ACHN (cell line): ENCODE data around the gene GPC3.
"Not testable (repeated sequence)": the region's sequence is repeated elsewhere in the genome, so short reads cannot be mapped to it uniquely, and the experiment has no call there.

Experiments
- DNase-seq: peaks from one replicate; pipeline ENCODE4 v3.0.0-alpha.2; 2015
- in situ Hi-C: cut with HindIII; loops from 2 replicates; pipeline ENCODE4 v1.10.0; 2017; ENCODE audit warnings: low sequenced_read_pairs, low pct_ligation_motif_present, low pct_unique_long_range_greater_than_20kb

Gene GPC3

DNA sequence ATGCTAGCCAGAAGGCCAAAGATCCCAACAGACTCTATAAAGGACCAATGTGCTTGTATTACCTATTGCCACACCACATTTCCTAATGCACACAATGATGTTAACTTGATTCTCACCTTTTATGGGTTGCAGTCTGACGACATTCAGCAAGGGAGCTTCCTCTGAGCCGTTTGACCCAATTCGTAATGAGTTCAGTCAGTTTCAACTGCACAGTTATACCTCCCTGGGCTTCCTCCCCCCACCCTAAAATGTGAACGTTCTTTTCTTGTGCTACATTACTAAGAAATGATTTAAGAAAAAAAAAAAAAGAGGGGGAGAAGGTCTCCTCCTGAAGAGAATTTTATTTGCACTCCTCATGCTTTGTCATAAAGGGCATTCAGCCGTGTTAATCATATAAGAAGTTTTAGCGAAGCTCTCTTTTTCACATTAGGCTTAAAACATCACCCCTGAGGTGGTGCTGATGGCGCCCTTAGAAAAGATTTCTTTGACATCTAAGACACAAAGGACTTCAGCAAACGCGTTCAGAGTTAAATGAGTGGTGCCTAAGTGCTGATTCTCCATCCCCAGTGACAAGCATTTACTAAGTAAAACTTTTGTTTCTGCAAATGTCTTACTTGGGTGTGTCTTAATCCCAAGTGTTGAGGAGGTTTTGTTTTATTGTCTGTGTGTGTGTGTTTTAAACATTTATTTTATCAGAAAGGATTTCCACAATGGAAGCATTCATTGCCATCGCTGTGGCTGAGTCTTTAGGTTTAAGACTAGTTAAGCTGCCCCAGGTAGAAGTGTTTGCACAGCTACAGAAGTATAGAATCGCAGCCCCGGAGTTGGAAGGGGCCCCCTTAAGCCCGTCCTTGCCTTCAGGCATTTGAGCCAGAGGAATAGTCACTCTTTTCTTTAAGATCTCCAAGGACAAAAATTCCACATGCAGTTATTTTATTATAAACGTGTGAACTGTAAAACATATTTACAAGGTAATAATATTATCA lies 15.2 kb upstream of the GPC3 start:
- in situ Hi-C loops = no loop called here

DNA sequence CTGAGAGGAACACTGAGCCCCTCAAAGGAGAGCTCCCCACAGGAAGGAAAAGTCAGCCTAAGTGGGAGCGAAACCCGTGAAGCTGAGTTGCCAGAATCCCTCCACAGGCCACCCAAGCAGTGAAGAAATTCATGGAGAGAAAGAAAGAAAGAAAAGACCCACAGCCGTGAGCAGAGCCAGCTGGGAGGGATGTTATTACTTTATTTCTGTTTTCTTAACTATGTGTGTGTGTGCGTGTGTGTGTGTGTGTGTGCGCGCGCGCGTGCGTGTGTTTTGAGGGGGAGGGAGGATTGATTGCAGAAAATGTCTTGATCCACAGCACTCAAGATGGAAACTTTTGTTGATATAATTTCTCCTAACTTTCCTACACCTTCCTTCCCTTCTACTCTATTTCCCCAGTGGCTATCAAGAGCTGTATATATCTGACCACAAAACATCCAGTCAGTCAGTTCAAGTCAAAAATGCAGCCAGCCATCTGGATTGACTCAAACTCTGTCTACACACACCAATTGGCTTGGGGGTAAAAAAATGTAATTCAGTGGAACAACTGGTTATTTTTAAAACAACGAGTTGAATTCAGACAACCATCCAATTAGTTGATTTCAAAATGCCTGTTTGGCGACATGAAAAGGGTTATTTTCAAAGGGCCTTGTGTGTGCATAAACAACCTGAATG lies 13.8 kb upstream of the GPC3 start:
- in situ Hi-C loops = no loop called here
- no peak for DNase-seq

More for the DNA sequence above, 15.2 kb upstream of the GPC3 start:
- DNase-seq = no peak

DNA sequence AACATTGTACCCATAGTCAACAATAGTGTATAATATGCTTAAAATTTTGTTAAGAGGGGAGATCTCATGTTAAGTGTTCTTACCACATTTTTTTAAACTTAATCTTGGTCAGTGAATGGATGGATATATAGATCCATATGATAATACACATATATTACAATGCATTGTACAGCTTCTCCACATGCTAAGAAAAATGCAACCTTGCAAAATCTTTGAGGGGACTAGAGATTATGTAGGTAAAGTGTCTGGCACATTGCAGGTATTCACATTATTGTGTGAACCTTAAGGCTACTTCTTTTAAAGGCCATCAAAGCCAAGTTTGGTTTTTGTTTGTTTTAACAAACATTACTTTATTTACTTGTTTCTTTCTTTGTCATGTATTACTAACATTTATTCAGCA lies 10.4 kb upstream of the GPC3 start:
- in situ Hi-C loops = no loop called here
- DNase-seq = no peak

DNA sequence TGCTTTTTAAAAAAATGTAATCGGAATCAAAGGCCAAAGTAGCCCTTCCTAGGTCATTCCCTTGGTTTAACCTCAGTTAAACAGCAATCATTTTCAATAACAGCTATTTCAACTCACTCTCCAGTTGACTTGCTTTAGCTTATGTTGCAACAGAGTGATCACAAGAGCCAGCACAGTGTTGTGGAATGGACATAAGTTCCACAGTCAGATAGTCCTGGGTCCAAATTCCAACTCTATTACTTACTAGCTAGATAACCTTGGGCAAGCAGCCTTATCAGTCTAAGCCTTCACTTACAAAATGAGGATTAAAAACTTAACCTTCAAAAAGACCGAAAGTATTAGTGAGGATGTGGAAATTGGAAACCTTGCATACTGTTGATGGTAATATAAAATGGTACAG lies 9.2 kb upstream of the GPC3 start:
- in situ Hi-C loops = no loop called here

DNA sequence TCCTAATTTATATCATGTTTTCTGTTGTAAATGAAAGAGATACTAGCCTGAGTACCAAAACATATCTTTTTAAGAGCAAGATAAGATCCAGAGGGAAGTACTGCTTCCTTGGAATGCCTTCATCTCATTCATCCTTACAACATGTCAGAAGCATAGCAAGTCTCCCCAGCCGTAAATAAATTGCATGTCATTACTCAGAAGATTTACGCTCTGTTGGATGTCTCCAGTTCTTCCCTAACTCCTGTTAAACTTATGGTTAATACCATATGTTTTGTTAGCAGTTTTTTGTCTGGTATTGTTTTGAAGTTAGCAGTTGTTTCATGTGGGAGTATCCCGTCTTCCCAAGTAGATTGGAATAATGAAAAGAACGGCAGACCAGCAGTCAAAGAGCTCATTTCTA lies 7.5 kb upstream of the GPC3 start:
- no peak for DNase-seq
- in situ Hi-C loops = no loop called here

More for the DNA sequence above, 9.2 kb upstream of the GPC3 start:
- no peak for DNase-seq

DNA sequence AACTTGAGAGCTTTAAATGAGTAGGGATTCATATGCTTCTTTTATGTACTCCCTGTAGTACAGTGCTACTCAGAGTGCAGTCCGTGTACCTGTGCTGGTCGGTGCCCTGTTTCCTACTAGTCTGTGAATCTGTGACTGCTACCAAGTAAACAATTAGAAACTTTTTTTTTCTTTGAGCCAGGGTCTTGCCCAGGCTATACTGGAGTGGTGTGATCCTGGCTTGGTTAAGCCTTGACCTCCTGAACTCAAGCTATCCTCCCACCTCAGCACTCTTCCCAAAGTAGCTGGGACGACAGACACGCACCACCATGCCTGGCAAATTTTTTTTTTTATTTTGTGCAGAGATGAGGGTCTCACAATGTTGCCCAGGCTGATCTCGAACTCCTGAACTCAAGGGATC lies 6.4 kb upstream of the GPC3 start:
- in situ Hi-C loops = no loop called here
- DNase-seq = no peak

DNA sequence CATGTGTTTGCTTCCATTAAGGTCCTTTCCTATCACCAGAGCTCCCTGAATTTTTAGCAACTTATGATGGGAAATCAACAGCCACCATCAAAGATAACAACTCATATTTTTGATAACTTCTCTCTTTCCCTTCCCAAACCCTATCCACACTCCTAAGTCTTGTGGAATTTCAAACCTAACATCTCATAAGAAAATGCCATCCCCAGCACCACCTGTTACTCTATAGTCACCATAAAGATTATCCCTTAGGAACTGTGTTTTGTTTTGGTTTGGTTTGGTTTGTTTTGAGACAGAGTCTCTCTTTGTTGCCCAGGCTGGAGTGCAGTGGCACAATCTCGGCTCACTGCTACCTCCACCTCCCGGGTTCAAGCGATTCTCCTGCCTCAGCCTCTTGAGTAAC lies 5.7 kb upstream of the GPC3 start:
- DNase-seq, in situ Hi-C loops: not testable (repeated sequence)

DNA sequence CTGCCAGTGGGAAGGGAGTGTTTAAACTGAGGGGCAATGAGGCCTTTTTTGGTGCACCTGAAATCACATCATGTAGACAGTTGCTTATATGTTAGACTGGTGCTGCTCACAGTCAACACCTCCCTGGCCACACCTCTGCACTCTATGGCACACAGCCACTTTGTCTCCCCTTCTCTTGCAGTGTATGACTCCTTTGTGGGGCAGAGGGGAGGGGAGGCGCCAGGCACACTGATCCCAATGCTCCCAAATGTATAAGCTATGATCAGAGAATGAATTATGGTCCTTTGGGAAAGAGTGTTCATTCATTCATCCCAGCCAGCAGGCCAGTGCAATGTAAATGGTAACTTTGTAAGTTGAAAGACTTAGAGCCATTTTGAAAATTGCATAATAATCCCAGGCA lies 4.6 kb upstream of the GPC3 start:
- DNase-seq = no peak
- in situ Hi-C loops = no loop called here

DNA sequence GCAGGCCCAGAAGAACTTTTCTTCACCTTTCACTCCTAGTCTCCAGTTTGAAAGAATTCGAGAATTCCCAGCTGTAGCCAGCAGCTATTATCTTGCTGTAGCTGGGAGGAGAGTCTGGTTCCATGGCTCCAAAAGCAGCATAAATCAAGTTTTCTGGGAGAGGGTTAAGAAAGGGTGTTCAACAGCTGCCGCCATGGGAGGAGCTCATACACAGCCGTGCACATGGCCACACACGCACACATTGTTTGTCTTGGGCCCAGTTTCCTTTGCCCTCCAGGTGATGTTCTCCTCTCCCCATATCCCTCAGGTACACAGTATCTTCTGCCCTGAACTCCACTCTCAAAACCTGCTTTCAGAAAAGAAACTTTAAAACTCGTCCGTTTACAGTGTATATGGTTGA lies 4.1 kb upstream of the GPC3 start:
- in situ Hi-C loops = no loop called here
- no peak for DNase-seq

DNA sequence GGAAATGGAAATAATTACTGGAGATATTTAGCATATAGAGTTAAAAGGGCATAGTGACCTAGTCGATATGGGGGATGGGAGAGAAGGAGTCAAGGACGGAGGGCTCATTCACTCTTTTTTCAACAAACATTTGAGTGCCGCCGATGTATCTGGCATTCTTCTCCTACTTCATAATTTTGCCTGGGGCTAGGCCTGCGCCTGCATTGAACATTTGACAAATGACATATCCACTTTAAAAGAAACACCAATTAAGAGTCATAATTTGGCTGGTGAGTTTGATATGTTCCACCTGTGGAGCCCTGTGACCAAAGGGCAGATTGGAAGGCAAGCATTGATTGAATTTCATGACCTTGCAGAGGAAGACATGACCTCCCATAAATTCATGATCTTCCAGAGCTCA lies 2.6 kb upstream of the GPC3 start:
- no peak for DNase-seq
- in situ Hi-C loops = no loop called here

DNA sequence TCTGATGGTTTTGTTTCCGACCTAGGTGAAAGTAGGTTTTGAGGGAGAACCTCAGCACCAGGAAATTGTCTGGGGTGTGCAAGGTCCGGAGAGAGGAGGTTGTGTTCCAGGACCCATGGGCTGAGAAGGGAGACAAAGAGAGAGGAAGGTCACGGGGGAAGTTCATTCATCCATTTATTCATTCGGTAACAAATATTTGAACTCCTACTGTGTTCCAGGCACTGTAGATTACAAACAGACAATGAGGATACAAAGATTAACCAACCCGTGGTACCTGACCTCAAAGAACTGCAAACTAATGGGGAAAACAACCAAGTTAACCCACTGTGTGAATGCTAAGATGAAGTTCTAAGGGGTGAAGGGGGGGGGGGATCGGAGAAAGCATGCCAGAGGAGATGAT lies 1.8 kb upstream of the GPC3 start:
- in situ Hi-C loops = no loop called here

DNA sequence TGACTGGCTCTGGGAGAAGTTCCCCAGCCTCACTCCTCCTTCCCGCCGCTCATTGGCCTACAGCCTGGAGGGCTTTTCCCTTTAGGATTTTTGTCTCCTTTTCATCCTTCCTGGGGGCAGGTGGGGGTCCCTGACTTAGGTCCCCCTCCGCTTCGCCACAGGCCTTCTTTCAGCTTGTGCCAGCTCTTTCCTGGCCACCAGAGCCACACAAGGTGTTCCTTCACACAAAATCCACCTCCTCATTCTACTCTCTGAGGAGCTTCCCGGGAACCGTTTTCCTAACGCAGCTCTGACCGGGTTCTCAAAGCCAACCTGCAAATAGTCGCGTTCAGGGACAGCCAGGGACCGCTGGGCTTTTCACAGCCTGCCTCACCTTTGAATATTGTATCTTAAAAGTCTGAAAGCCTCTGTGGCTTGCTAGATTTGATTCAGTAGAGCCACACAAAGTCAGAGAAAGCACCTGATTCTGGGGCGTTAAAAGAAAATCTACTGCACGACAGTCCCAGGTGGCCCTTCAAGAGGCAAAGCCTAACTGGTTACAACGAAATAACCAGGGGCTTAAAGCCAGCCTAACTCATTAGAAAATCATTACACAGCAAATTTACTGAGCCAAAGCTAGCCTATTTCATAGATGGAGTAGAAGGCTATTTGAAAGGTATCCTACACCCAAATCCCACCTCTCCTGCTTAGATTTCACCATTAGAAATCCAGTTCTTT lies 731 bp upstream of the GPC3 start:
- in situ Hi-C loops = no loop called here
- DNase-seq = no peak

More for the DNA sequence above, 1.8 kb upstream of the GPC3 start:
- no peak for DNase-seq

DNA sequence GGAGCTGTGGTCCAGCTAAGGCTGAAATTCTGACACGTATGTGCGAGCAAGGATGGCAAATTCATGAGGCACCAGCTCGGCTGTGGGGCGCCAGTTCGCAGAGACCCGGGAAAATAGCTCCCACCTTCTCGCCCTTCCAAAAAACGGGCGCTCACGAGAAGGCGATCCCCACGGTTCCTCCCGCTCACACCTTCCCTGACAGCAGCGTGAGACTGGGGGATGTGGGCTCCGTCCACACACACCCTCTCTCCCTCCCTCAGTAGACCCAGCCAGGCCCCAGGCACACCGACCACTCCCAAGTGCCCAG lies 584 bp downstream of the GPC3 start:
- in situ Hi-C loops = no loop called here
- DNase-seq = no peak

DNA sequence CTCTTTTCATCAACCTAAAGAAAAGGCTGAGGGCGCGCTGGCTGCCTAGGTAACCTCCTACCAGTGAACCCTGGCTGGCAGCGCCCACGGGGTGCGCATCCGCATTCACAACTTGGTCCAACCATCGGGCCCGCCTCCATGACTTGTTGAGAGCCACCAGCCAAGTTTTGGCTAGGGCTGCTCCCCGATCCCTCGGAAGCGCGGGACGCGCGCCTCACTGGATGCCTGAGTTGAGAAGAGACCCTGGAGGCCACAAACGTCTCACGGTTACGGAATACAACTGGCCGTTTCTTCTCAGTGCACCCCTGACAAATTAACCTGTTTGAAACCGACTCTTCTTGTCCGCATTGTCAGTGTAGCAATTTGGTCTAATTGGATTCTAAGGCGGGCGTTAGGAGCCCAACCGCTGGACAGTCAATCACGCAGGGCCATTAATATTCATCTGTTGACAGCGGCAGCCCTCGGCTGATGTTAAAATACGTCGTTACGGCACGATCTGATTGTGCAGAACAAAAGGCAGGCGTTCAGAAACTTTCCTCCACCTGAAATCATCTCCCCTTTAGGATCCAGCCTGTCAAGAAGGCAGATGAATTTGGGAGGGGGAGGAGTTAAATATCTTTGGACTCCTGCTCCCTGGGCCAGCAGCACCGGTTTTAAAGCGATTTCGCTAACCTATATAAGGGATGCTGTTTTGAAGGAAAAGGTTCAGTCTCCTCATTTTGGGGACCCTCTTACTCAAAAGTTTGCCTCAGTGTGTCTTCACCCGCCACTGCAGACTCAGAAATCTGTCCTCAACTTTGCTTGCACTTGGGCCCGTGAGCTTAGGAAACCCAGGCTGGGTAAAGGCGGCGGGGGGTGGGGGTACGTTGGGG lies 1.2 kb downstream of the GPC3 start:
- in situ Hi-C loops = no loop called here
- DNase-seq = no peak

DNA sequence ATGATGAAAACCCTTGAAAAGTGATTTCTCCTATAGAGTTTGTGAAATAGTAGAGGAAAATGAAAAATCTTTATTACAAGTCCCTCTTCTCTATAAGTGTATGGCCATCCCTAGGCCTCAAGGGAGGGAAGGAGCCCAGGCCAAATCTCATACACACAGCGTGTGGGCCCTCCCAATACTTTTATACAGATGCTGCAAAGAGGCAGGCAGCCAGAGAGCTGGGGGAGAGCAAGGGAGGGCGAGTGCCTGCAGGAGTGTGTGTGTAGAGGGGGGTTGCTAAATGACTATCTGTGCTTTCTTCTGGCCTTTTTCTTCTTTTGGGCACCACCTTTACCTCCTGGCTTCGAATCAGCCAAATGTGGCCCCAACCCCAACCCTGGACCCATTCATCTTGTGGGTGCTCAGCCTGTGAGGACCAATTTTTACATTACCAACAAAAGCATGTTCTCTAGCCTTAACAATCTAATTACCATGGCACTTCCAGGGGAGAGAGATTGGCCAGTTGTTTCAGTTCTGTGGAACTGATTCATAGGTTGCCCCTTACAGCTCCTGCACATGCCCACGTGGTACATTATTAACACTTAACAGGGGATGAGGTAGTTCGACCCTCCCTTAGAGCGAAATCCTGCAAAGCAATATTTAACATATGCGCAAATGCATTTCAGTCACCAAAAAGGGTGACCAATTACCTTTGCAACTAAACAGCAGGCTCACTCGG lies 2.0 kb downstream of the GPC3 start:
- in situ Hi-C loops = no loop called here
- DNase-seq = no peak

DNA sequence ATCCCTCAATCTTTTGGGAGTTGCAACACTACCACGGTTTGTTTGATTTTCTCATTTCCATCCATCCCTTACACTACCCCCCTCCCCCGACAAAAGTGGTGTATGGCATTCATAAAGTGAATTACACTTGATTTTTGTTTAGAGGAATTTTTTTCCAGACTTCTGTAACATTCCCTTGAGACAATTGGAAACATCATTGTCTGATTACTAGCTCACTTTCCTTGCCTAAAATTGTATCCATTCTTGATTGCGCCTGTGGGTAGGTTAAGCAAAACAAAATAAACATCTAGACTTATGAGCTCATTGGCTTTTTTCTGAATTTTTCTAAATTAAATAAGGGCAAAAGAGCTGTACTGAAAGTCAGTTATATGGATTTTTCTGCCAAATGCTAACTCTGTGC lies 3.5 kb downstream of the GPC3 start:
- DNase-seq = no peak
- in situ Hi-C loops = no loop called here

DNA sequence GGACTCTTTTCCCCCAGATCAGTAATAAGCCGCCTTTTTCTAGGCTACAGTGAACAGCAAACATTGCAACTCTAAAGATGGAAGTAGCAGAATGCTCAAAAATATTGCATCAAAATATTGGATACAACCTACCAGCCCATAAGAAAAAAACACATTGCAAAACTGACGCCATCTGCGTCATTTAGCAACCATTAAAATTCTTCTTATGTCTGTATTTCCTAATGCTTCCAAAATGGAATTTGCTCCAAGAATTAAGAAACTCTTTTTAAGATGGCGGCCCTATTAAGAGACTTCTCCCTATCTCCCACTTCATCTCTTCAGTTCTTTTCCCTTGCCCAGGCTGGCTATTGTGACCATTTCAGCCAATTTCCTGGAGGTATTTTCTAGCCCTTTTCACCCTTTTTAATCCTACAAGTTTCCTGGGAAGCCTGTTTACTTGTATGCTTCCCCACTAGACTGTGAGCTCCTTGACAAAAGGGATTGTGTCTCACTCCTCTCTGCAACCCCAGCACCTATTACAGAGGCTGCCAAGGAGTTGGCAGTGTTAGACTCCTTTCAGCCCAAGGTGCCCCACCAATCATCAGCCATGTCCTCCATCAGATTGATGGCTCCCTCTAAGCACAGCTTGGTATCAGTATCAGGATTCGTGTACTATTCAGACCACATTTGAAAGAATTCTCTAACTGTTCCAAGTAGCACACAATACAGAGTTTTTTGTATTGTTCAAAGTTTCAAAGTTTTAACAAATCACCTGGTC lies 4.4 kb downstream of the GPC3 start:
- no peak for DNase-seq
- in situ Hi-C loops = no loop called here
